HTR-8/SVneo (cell line): ENCODE data around the gene ADAMTS3.
"Not testable (repeated sequence)": the region's sequence is repeated elsewhere in the genome, so short reads cannot be mapped to it uniquely, and the experiment has no call there.

Experiments
- DNase-seq: peaks from one replicate; pipeline ENCODE4 v3.0.0; 2011; ENCODE audit warnings: low spot score, mixed read lengths; ENCODE audit not compliant: insufficient read length
- FAIRE-seq: peaks from 2 replicates; lab custom pipeline; 2011; peaks lifted over from hg19 to GRCh38; lab: Jason Lieb, UNC

The ADAMTS3 gene

DNA sequence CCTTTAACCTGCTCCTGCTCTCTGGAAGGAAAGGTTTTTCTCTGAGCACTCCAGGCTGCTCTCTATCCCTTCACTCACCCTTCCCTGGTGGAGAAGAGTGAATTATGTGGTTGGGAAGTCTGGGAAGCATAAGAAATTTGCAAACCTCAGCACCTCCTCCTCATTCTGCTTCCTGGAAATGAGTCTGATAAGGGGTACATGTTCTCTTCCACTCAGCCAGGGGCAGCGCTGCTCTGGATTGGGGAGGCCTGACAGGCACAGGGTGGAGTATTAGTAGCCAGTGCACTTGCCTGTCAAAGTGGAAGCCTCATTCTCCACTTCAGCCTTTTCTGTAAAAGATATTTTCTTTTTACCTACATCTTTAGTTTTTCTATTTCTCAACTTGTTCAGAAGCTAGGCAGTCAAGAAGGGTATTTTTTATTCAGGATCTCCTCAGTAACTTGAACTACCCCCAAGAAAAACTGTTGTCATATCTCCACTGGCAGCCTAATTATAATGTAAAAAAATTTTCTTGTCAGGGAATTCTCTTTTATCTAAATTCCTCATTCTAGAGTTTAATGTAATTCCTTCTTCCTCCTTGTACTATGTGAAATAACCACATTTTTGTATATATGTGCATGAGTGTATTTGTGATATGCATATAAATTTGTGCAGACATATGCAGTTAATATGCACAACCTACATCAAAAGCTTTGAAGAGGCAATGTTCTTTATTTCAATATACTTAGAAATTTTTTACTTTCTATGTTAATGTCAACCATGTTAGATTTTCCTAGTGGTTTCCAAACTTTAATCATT lies 15.3 kb downstream of the ADAMTS3 start:
- FAIRE-seq: no peak
- DNase-seq: no peak

DNA sequence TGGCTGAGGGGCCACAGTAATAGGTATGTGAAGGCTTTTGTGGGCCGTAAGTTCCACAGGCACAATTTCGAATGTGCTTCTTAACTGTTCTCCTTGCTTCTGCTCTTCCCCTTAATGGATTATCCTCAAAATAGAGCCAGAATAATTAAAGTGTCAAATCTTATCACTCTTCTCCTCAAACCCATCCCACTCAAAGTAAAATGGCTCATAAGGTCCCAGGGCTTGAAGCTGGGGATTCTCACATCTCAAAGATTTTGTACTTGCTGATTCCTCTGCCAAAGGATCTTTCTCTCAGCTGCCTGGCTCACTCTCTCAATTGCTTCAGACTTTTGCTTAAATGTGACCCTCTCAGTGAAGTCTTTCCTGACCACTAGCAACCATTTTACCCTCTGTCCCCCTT lies 16.6 kb downstream of the ADAMTS3 start:
- no peak for FAIRE-seq
- no peak for DNase-seq

DNA sequence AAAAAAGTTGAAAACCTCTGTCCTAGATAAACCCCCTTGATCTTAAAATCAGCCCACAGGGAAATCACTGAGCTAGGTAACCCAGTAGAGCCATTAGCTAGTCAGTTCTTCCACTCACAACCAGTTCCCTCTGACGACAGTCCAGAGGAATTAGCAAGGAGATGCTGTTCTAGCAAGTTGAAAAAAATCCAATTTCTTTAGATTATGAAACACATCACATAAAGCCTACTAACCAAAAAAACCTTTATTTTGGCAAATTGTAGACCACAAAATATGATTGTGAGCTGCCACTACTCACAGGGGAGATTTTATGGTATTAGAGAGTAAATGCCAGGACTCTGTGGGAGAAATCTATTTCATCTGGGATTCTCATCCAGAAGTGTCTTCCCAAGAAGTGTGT lies 22.6 kb downstream of the ADAMTS3 start:
- DNase-seq (no peak), FAIRE-seq (no peak)

DNA sequence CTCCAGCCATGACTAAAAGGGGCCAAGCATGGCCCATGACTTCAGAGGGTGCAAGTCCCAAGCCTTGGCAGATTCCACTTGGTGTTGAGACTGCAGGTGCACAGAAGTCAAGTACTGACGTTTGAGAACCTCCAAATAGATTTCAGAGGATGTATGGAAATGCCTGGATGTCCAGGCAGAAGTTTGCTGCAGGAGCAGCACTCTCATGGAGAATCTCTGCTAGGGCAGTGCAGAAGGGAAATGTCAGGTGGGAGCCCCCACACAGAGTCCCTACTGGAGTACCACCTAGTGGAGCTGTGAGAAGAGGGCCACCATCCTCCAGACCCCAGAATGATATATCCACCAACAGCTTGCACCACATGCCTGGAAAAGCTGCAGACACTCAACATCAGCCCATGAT lies 28.3 kb downstream of the ADAMTS3 start:
- FAIRE-seq, DNase-seq: not testable (repeated sequence)

DNA sequence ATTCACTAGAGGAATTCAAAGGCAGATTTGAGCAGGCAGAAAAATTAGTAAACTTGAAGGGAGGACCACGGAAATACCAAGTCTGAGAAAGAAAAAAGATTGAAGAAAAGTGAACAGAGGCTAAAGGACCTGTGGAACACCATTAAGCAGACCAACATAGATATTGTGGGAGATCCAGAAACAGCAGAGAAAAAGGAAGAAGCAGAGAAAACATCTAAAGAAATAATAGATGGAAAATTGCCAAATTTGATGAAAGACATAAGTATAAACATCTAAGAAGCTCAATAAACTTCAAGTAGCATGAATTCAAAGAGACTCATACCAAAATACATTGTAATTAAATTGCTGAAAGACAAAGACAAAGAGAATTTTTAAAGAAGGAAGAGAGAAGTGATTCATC lies 31.0 kb downstream of the ADAMTS3 start:
- FAIRE-seq: no peak
- no peak for DNase-seq

DNA sequence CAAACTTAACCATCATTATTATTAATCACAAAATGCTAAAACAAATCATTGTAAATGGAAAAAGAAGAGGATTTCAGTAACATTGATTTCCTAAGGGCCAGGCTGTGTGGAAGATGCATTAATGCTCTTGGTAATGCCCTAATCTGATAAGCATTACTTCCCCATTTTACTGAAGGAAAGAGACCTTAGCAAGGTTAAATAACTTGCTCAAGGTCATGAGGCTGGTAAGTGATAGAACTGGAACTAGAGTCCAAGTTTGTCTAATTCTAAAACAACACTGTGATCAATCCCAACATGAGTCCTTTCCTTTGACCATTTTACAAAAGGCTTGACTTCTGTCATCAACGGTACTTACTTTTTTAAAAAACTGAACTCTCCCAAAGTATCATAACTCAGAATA lies 32.6 kb downstream of the ADAMTS3 start:
- no peak for FAIRE-seq
- no peak for DNase-seq

DNA sequence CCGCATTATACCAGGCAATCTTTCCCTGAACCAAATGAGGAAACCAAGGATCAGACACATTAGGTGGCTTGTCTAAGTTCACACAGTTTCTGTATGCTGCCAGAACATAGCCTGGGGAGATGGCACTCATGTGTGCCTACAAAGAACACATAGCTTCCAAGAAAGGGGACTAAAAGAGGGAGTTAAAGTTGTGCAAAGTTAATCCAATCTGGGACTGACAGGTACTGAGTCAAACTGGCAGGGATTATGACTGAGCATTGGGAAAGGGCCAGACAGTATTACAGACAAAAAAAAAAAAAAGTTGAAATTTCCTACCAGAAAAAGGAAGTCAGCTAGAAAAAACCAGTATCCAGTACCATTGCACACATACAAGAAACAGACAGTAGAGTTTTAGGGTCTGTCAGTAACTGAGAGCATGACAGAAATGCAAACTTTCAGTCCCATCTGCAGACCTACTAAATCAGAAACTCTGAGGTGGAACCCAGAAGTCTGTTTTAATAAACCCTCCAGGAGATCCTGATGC lies 37.2 kb downstream of the ADAMTS3 start:
- DNase-seq (no peak), FAIRE-seq (no peak)

DNA sequence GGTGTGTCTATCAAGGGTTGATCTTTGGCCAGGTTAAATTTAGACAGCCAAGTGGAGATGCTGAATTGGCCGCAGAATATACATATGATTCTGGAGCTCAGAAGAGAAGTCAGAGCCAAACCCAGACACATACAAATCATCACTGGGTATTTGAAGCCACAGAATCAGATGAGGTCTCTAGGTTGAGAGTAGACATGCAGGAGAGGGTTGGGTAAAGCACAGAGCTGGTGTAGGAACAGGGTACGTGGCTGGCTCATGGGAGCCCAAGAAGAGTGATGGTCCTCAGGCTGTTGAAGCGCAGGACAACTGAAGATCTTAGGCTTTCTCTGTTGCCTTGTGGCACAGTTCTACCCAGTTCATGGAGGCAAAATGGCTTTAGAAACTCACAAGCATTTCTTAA lies 37.7 kb downstream of the ADAMTS3 start:
- FAIRE-seq (no peak), DNase-seq (no peak)

DNA sequence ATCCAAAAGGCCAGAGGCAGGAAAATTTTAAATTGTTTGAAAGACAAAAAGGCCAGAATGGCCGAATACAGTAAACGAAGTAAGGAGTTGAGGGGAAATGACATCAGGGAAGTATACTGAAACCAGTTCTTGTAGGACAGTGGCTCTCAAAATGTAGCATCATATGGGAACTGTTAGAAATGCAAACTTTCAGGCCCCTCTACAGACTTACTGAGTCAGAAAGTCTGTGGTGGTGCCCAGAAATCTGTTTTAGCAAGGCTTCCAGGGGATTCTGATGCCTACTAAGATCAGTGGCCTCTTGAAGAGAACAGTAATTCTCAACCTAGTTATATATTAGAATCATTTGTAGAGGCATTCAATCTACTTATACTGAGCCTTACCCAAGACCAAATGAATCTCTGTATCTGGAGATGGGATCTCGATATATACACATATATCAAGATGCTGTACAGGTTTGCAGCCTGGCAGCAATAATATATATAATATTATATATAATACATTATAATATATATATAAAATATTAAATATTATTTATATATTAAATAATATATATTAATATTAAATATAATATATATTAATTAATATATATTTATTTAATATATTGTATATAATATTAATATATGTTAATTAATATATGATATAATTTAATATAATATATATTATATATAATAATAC lies 39.7 kb downstream of the ADAMTS3 start:
- no peak for FAIRE-seq
- DNase-seq: no peak

DNA sequence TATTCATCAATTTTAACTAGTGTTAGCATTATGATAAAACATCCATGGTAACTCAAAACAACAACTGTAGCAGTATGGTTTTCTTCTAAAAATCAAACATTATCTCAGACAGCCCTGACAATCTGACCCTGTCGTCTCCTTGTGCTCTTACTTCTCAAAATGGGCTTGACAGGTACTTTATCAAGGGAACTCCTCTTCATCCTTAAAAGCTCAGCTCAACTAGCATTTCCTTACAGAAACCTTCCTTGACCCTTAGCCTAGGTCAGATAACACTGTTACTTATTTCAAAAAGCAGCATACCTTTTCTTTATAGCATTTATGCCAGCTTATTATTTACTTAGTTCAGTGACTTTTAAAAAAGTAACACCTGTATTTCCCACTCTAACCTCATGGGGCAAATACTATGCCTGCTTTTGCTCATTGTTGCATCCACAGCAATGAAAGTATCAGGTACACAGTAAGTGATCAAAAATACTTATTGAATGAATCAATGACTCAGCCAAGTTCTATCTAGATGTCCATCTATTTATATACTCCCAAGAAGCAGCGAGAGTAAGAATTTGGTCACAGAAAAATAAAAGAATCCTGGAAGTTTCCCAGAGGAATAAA lies 41.9 kb downstream of the ADAMTS3 start:
- DNase-seq (no peak), FAIRE-seq (no peak)

DNA sequence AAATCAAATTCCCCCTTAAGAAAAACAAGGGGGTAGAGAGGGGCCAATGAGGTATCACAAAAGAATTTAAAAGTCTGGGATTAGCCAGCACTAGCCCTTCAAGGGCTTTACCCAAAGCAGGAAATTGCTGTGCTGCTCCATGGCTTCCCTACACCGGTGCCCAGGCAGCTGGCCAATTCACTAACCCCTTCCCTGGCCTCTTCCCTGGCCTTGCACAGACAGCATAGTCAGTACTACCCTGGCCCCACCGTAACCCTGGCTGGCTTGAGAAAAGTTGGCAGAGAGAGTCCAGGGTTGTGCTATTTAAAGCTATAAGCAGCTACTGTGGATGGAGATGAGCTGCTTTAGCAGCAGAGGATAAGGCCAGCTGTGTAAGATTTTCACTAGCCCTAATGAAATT lies 43.1 kb downstream of the ADAMTS3 start:
- no peak for DNase-seq
- FAIRE-seq: no peak

DNA sequence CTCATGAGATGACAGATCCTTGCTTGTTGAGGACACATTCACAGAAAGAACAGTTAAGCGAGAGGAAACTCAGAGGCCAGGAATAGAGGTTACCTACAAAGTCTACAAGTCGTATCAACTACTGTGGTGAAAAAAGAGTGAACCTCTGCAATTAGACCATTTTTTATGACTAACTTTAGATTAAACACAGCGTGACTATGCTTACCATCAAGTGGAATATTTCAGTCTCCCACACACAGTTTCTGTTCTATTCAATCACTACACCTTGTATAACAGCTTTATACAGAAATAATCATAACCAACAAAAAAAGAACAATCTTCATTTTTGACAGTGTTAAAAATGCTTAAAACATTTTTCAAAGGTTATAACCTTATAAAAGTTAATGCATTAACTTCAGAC lies 46.6 kb downstream of the ADAMTS3 start:
- DNase-seq: no peak
- no peak for FAIRE-seq

DNA sequence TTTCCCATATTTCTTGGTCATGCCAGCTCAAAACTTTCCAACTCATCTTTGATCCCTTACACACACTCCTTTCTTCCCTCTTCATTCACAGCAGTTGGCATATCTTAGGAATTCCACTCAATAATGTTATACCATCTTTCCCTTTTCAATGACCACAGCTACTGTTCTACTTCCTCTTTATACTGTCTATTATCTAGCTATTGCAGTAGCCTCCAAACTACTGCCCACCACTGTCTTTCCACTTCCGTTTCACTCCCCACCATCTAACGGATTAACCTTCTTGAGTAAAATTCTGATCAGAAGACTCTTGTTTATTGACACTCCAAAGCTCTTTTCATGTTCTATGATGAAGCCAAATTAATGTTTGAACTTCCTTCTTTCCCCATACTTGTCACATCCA lies 55.8 kb downstream of the ADAMTS3 start:
- no peak for DNase-seq
- FAIRE-seq: no peak

DNA sequence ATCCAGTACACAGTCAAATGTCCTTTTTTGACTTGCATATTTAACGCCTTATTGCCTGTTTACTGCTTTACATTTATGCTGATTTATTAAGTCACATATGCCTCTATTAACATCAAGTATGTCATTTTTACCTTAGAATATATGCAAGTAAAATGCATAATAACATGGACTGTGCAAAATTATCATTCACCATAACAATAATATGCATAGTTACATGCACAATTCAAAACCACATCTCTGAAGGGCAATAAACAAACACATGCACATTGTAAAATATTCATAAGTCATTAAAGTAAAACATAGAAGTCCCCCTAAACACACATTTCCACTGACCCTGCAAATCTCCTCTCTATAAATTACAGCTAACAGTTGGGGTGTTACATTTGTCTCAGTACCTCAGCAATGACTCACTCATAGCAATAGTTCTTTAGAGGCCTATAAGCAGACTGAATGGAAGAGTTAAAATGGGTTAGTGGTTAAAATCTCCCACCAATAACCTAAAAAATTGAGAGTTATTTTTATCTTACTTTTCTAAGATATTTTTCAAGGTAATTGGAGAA lies 61.1 kb downstream of the ADAMTS3 start:
- no peak for DNase-seq
- no peak for FAIRE-seq

DNA sequence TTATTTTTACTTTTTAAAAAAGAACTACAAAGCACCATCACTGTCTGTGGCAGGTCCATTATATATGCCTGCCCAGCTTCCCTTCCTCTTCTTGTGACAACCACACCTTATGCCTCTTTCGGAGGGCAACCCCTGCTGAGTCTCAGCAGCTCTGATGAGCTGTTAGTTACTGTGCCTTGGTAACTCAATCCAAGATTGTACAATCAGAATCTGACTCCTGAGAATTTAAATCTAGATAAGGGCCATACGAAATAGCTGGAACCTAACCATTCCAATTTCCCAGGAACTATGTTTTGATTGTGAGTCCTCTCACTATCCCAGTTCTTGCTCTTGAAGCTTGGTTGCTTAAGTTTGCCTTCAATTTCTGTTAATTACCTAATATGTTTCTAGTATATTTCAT lies 61.9 kb downstream of the ADAMTS3 start:
- DNase-seq (no peak), FAIRE-seq (no peak)

DNA sequence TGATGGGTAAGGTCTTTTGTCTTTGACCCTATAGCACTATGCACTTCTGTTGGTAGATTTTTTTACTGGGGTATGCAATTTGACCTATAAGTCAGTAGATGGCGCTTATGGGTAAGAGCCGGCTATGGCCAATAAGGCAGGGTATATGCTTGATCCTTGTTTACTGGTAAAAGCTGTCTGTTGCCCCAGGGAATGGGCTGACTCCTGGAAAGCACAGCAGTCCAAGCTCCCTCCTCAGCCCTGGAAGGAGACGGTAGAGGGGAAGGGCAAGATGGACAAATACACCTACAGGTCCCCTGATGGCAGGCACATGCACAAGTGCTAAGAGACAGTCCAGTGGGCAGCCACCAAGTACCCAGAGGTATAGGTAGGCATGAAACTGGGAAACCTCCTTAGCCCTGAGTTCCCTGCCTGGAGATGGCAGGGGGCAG lies 63.7 kb downstream of the ADAMTS3 start:
- DNase-seq (peak; percentile 11), FAIRE-seq (no peak)

DNA sequence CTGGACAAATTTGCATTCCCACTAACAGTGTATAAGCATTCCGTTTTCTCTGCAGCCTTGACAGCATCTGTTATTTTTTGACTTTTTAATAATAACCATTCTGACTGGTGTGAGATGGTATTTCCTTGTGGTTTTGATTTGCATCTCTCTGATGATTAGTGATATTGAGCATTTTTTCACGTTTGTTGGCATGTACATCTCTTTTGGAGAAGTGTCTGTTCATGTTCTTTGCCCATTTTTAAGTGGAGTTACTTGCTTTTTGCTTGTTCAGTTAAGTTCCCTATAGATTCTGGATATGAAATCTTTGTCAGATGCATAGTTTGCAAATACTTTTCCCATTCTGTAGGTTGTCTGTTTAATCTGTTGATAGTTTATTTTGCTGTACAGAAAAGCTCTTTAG lies 68.8 kb downstream of the ADAMTS3 start:
- DNase-seq (no peak), FAIRE-seq (no peak)

DNA sequence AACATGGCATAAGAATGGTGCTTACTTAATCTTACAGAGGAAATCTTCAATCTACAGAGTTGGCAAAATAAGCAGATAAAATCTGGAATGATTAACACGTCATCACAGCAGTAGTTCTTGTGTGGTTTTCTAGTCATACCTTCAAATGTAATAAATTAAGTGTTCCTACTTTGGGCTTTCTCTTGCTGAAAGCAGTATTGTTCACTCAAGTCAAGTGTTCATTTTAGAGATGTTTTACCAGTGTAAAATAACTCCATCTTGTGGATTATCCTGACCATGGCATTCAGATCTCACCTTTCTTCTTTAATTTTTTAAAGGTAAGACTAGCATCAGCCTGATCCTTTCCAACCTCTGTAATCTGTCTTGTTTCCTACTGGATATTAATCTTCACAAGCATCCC lies 72.9 kb downstream of the ADAMTS3 start:
- FAIRE-seq (no peak), DNase-seq (no peak)

DNA sequence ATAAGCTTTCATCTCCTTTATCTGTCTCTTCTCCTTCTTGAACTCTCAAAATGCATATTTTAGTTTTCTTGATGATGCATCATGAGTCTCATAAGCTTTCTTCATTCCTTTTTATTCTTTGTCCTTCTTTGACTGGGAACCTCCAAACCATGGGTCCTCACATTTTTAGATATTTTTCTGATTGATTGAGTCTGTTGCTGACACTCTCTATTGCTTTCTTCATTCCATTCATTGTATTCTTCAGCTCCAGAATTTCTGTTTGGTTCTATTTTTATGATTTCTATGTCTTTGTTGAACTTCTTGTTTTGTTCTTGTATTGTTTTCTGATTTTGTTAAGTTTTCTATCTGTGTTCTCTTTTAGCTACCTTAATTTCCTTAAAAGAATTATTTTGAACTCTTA lies 74.9 kb downstream of the ADAMTS3 start:
- FAIRE-seq (no peak), DNase-seq (no peak)

DNA sequence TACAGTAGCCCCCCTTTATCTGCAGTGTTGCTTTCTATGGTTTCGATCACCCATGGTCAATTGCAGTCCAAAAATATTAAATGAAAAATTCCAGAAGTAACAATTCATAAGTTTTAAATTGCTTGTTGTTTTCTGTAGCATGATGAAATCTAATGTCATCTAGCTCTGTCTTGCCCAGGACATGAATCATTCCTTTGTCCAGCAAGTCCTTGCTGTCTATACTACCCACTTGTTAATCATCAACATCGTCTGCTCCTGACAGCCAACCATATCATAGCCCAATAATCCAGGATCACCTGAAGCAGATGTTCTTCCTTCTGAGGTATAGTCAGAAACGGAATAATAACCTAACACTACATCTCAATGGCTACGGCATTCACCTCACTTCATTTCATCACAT lies 79.8 kb downstream of the ADAMTS3 start:
- DNase-seq (no peak), FAIRE-seq (no peak)

DNA sequence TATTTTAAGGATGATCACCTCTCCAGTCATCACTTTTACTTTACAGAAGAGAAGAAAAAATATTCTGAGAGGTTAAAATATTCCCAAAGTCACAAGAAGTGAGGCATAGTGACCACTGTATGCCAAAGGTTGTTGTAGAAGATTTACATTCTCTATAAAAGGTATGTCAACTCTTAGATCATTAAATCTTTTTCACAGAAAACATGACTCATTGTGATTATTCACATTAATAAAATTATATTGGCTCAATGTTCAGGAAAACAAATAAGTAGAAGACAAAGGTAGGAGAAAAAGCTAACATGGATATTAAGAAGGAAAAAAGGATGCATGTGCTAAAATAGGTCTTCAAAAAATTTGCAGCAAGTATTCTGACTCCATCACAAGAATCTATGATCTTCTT lies 82.0 kb downstream of the ADAMTS3 start:
- no peak for FAIRE-seq

More for the DNA sequence above, 82.0 kb downstream of the ADAMTS3 start:
- DNase-seq: no peak
